ENCODE measurements around the gene USB1. TPM values are rescaled to one million over a fixed set of nuclear protein-coding genes. Genes with fewer than 3 reads are reported as not detected.
A peak's percentile ranks its signal among the peaks of the same experiment; 100 is the strongest.

Gene USB1
- total RNA-seq, 1 donor from 2014 or later, result 28.3 TPM

- ATAC-seq, result peak; percentile 68
- intact Hi-C loops (cut with micrococcal nuclease), result loop anchor here (2.0 kb wide), 1 partner anchor 93 kb away; no protein-coding TSS in a partner anchor
- DNase-seq, result peak; percentile 83
Measured at GRCh38 chr16:58027161-58027915, 26.1 kb downstream of the USB1 start.

GRCh38 chr16:58027916-58028455, 26.8 kb downstream of the USB1 start:
- ATAC-seq (no peak), DNase-seq (no peak)
- intact Hi-C loops (cut with micrococcal nuclease), result loop anchor here (2.0 kb wide), 1 partner anchor 93 kb away; no protein-coding TSS in a partner anchor

- DNase-seq (no peak), ATAC-seq (no peak)
- intact Hi-C loops (cut with micrococcal nuclease), result no loop called here
Measured at GRCh38 chr16:58028541-58029070, 27.4 kb downstream of the USB1 start.

GRCh38 chr16:58029410-58029809, 28.2 kb downstream of the USB1 start:
- intact Hi-C loops (cut with micrococcal nuclease), result no loop called here
- DNase-seq (no peak), ATAC-seq (no peak)

GRCh38 chr16:58030136-58030840, 29.1 kb downstream of the USB1 start:
- DNase-seq (no peak), ATAC-seq (no peak)
- intact Hi-C loops (cut with micrococcal nuclease), result no loop called here

- DNase-seq, result no peak
- ATAC-seq, result no peak
- intact Hi-C loops (cut with micrococcal nuclease), result no loop called here
Measured at GRCh38 chr16:58031016-58031800, 30.0 kb downstream of the USB1 start.

- DNase-seq (peak; percentile 81), ATAC-seq (peak; percentile 81)
- intact Hi-C loops (cut with micrococcal nuclease), result no loop called here
Measured at GRCh38 chr16:58032710-58033293, 31.6 kb downstream of the USB1 start.

- DNase-seq (no peak), ATAC-seq (peak; percentile 6)
- intact Hi-C loops (cut with micrococcal nuclease), result no loop called here
Measured at GRCh38 chr16:58034128-58034685, 33.0 kb downstream of the USB1 start.

- intact Hi-C loops (cut with micrococcal nuclease), result no loop called here
- ATAC-seq (peak; percentile 54), DNase-seq (peak; percentile 55)
Measured at GRCh38 chr16:58034774-58035173, 33.6 kb downstream of the USB1 start.

- ATAC-seq, result no peak
- peak; percentile 62 for DNase-seq
- intact Hi-C loops (cut with micrococcal nuclease), result no loop called here
Measured at GRCh38 chr16:58035356-58036170, 34.4 kb downstream of the USB1 start.

GRCh38 chr16:58036943-58037342, 35.7 kb downstream of the USB1 start:
- no peak for ATAC-seq
- intact Hi-C loops (cut with micrococcal nuclease), result no loop called here
- DNase-seq, result no peak

- intact Hi-C loops (cut with micrococcal nuclease), result no loop called here
- DNase-seq (no peak), ATAC-seq (no peak)
Measured at GRCh38 chr16:58037365-58038057, 36.3 kb downstream of the USB1 start.

- DNase-seq, result no peak
- no peak for ATAC-seq
- intact Hi-C loops (cut with micrococcal nuclease), result no loop called here
Measured at GRCh38 chr16:58038219-58038641, 37.0 kb downstream of the USB1 start.

GRCh38 chr16:58039829-58040495, 38.8 kb downstream of the USB1 start:
- intact Hi-C loops (cut with micrococcal nuclease), result no loop called here

GRCh38 chr16:58040496-58040846, 39.3 kb downstream of the USB1 start:
- intact Hi-C loops (cut with micrococcal nuclease), result no loop called here
- ATAC-seq (no peak), DNase-seq (no peak)

More at GRCh38 chr16:58039829-58040495, 38.8 kb downstream of the USB1 start:
- no peak for DNase-seq
- no peak for ATAC-seq

GRCh38 chr16:58040945-58041627, 39.9 kb downstream of the USB1 start:
- no peak for DNase-seq
- no peak for ATAC-seq
- intact Hi-C loops (cut with micrococcal nuclease), result no loop called here

Measured in left ventricle myocardium superior (tissue), 1 donor.